Measurements from ENCODE around the gene METTL5. TPM values are rescaled to one million over a fixed set of nuclear protein-coding genes. Genes with fewer than 3 reads are reported as not detected.

The METTL5 gene
- total RNA-seq, 1 experiment from 2014 or later: 97.3 TPM

DNA sequence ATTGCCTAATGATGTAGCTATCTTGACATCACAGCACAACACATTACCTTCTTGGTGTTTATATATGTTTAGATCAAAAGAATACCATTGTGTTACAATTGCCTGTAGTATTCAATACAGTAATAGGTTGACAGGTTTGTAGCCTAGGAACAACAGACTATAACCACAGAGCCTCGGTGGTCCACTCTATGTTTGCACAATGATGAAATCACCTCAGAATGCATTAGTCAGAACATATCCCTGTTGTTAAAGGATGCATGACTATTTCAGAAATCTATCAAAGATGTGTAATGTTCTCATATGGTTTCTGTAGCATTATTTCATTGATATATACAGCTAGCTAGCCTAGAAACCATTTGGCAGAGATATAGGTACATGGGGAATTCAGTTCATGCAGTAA is 8.9 kb downstream of the METTL5 start:
- ChIA-PET CTCF (no interaction called here), POLR2A (ENCODE audit: low non-redundant PET) (no interaction called here)
- BruUV-seq (replicated peaks): no TSS peak
- Histone ChIP-seq H3K36me3 (ENCODE audit: insufficient read depth, low read length, poor library complexity, severe bottlenecking) (peaks cover 71% of the 10 kb centered on the region), H3K9me3 (ENCODE audit: low read depth, low read length, poor library complexity, severe bottlenecking) (no peaks in the 10 kb centered on the region), H3K4me3 (ENCODE audit: low read depth, low read length, poor library complexity, severe bottlenecking) (no peak overlapping the region), H3K27me3 (replicated peaks; ENCODE audit: insufficient read depth, low read depth, low read length, poor library complexity) (no peaks in the 10 kb centered on the region), H3K27ac (ENCODE audit: low read depth, low read length, poor library complexity, severe bottlenecking) (no peak overlapping the region), H3K4me1 (ENCODE audit: insufficient read depth, low read length, poor library complexity, severe bottlenecking) (no peaks in the 10 kb centered on the region)
- intact Hi-C loops (cut with micrococcal nuclease; ENCODE audit: unreplicated experiment): no loop called here
- DNase-seq (ENCODE audit: low spot score): no peak
- TF ChIP-seq, protein P1, sequence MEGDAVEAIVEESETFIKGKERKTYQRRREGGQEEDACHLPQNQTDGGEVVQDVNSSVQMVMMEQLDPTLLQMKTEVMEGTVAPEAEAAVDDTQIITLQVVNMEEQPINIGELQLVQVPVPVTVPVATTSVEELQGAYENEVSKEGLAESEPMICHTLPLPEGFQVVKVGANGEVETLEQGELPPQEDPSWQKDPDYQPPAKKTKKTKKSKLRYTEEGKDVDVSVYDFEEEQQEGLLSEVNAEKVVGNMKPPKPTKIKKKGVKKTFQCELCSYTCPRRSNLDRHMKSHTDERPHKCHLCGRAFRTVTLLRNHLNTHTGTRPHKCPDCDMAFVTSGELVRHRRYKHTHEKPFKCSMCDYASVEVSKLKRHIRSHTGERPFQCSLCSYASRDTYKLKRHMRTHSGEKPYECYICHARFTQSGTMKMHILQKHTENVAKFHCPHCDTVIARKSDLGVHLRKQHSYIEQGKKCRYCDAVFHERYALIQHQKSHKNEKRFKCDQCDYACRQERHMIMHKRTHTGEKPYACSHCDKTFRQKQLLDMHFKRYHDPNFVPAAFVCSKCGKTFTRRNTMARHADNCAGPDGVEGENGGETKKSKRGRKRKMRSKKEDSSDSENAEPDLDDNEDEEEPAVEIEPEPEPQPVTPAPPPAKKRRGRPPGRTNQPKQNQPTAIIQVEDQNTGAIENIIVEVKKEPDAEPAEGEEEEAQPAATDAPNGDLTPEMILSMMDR (conservative IDR thresholded peaks at IDR 0.05; ENCODE audit: low read depth, low read length): no peak
- TF ChIP-seq EZH2 (IDR thresholded peaks at IDR 0.05; ENCODE audit: borderline replicate concordance, low read depth, low read length, poor library complexity, severe bottlenecking): no peak

DNA sequence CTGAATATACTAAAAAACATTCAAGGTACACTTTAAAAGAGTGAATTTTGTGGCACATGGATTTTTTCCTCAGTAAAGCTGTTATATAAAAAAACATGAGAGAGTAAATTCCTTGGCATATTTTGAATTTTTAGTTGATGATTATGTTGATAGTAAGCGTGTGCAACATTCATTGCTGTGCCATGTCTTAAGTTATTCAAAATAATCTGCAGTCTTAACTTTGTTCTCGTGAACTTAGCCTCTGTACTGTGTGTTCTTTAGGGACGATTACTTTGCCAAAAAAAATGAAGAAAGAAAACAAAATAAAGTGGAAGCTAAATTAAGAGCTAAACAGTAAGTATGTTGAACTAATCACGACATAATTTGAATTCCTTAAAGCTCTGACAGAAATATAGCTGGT is 16.5 kb downstream of the METTL5 start:
- intact Hi-C loops (cut with micrococcal nuclease; ENCODE audit: unreplicated experiment): no loop called here
- no peak for DNase-seq (ENCODE audit: low spot score)
- no peaks in the 10 kb centered on the region for H3K4me1 ChIP-seq (ENCODE audit: insufficient read depth, low read length, poor library complexity, severe bottlenecking)
- BruUV-seq (replicated peaks): no TSS peak
- H3K4me3 ChIP-seq (ENCODE audit: low read depth, low read length, poor library complexity, severe bottlenecking): no peak overlapping the region
- ChIA-PET POLR2A (ENCODE audit: low non-redundant PET) (no interaction called here), CTCF (no interaction called here)
- TF ChIP-seq, protein P1 (conservative IDR thresholded peaks at IDR 0.05; ENCODE audit: low read depth, low read length): no peak
- no peak for TF ChIP-seq EZH2 (IDR thresholded peaks at IDR 0.05; ENCODE audit: borderline replicate concordance, low read depth, low read length, poor library complexity, severe bottlenecking)
- peaks cover 82% of the 10 kb centered on the region for H3K36me3 ChIP-seq (ENCODE audit: insufficient read depth, low read length, poor library complexity, severe bottlenecking)
- no peaks in the 10 kb centered on the region for H3K9me3 ChIP-seq (ENCODE audit: low read depth, low read length, poor library complexity, severe bottlenecking)
- H3K27me3 ChIP-seq (replicated peaks; ENCODE audit: insufficient read depth, low read depth, low read length, poor library complexity): no peaks in the 10 kb centered on the region
- no peak overlapping the region for H3K27ac ChIP-seq (ENCODE audit: low read depth, low read length, poor library complexity, severe bottlenecking)

DNA sequence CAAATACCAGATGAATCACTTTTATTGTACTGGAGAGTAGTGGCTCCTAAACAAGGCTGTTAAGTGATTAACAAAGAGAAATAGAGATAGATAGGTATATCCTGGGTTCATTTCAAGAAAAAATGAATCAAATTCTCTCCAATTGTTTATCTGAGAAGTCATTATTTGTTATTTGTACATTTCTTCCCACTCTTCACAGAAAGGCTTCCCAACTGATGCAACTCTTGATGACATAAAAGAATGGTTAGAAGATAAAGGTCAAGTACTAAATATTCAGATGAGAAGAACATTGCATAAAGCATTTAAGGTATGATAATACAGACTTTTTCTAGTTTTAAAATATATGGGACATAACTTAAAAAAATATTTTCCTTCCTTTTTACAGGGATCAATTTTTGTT is 18.1 kb downstream of the METTL5 start:
- intact Hi-C loops (cut with micrococcal nuclease; ENCODE audit: unreplicated experiment): no loop called here
- Histone ChIP-seq H3K4me3 (ENCODE audit: low read depth, low read length, poor library complexity, severe bottlenecking) (no peak overlapping the region), H3K27ac (ENCODE audit: low read depth, low read length, poor library complexity, severe bottlenecking) (no peak overlapping the region), H3K4me1 (ENCODE audit: insufficient read depth, low read length, poor library complexity, severe bottlenecking) (no peaks in the 10 kb centered on the region), H3K9me3 (ENCODE audit: low read depth, low read length, poor library complexity, severe bottlenecking) (no peaks in the 10 kb centered on the region), H3K27me3 (replicated peaks; ENCODE audit: insufficient read depth, low read depth, low read length, poor library complexity) (no peaks in the 10 kb centered on the region), H3K36me3 (ENCODE audit: insufficient read depth, low read length, poor library complexity, severe bottlenecking) (peaks cover 80% of the 10 kb centered on the region)
- no TSS peak for BruUV-seq (replicated peaks)
- POLR2A ChIA-PET (ENCODE audit: low non-redundant PET): no interaction called here
- TF ChIP-seq EZH2 (IDR thresholded peaks at IDR 0.05; ENCODE audit: borderline replicate concordance, low read depth, low read length, poor library complexity, severe bottlenecking): no peak
- TF ChIP-seq, protein P1 (conservative IDR thresholded peaks at IDR 0.05; ENCODE audit: low read depth, low read length): no peak
- CTCF ChIA-PET: no interaction called here
- DNase-seq (ENCODE audit: low spot score): no peak

Data from A673 (cell line).